ENCODE results near the gene NRIP1. TPM values are rescaled to one million over a fixed set of nuclear protein-coding genes. Genes with fewer than 3 reads are reported as not detected.

NRIP1 gene
- total and polyA plus RNA-seq, 2 of the 8 experiments (the other 6 are each of a cell fraction or from before 2014, with no cell fraction given), result 1.5 to 9.3 TPM

- H3K4me1 ChIP-seq (replicated peaks in 1 of 4; ENCODE audit: control insufficient read depth in 3 of 4, insufficient read depth in 4 of 4, low read length in 3 of 4), result peaks cover 0 to 18% (median 9%) of the 10 kb centered on the region in 4 experiments; a peak in 4 of 7 replicates
- no peak overlapping the region for H4K8ac ChIP-seq (ENCODE audit: extremely low read depth, insufficient read depth, low read length)
- no peak for TF ChIP-seq CREB1 (IDR thresholded peaks at IDR 0.05)
- no peak for TF ChIP-seq CTBP2 (IDR thresholded peaks at IDR 0.05; ENCODE audit: borderline replicate concordance, insufficient read depth, insufficient read length, low read length)
- no peak for TF ChIP-seq GABPA (IDR thresholded peaks at IDR 0.05; ENCODE audit: borderline replicate concordance, insufficient read depth, low read length)
- no peak for TF ChIP-seq YY1 (IDR thresholded peaks at IDR 0.05; ENCODE audit: low read depth, low read length)
- no peaks in the 10 kb centered on the region for H3K79me2 ChIP-seq (ENCODE audit: control insufficient read depth in 1 of 2, insufficient read depth in 2 of 2, low read length in 2 of 2)
- no peaks in the 10 kb centered on the region for H3K23me2 ChIP-seq (ENCODE audit: low read depth, low read length)
- H3K79me1 ChIP-seq (ENCODE audit: low read depth, low read length), result no peaks in the 10 kb centered on the region
- no peak overlapping the region for H2BK12ac ChIP-seq (ENCODE audit: low read depth, low read length)
- H4K5ac ChIP-seq (ENCODE audit: insufficient read length, low read depth, low read length), result no peak overlapping the region
- no peak overlapping the region for H4K91ac ChIP-seq (replicated peaks; ENCODE audit: insufficient read length, low read length)
- H2AK5ac ChIP-seq (ENCODE audit: low read depth, low read length), result no peak overlapping the region
- H3K23ac ChIP-seq (ENCODE audit: insufficient read length), result no peak overlapping the region
- no peak overlapping the region for H3K18ac ChIP-seq (ENCODE audit: extremely low read depth, low read length)
- H3K27ac ChIP-seq (ENCODE audit: low read depth, low read length), result no peak overlapping the region
- H3K4me3 ChIP-seq (ENCODE audit: extremely low read depth in 1 of 4, insufficient read depth in 2 of 4, low read depth in 3 of 4, low read length in 4 of 4), result no peak overlapping the region
- H3K4me2 ChIP-seq (ENCODE audit: insufficient read depth in 1 of 2, low read depth in 2 of 2, low read length in 2 of 2), result no peak overlapping the region
- H3K4ac ChIP-seq (replicated peaks; ENCODE audit: insufficient read length, low read depth, low read length), result no peak overlapping the region
- no peak overlapping the region for H2BK15ac ChIP-seq (ENCODE audit: low read length)
- FAIRE-seq (no peak), DNase-seq (ENCODE audit: low read depth in 1 of 2, low spot score in 2 of 2) (no peak)
- no peaks in the 10 kb centered on the region for H3K9me3 ChIP-seq (ENCODE audit: insufficient read depth in 2 of 2, low read depth in 1 of 2, low read length in 1 of 2)
- H3K9ac ChIP-seq (replicated peaks in 1 of 4; ENCODE audit: extremely low read depth in 1 of 4, low read depth in 3 of 4, low read length in 3 of 4), result no peak overlapping the region
- 0 out of 2 replicates have a peak overlapping the region, but pooled peaks have one; percentile 26 for H2AFZ ChIP-seq (ENCODE audit: low read length)
- CTCF ChIA-PET (ENCODE audit: partially characterized antibody), result no interaction called here
- H3K27me3 ChIP-seq (replicated peaks in 1 of 4; ENCODE audit: control insufficient read depth in 3 of 4, extremely low read depth in 1 of 4, insufficient read depth in 3 of 4, low read length in 3 of 4), result no peaks in the 10 kb centered on the region
- no peak overlapping the region for H2BK5ac ChIP-seq (ENCODE audit: low read depth, low read length)
- H3K36me3 ChIP-seq (ENCODE audit: control insufficient read depth in 2 of 4, insufficient read depth in 4 of 4, low read length in 3 of 4), result no peaks in the 10 kb centered on the region
- POLR2A ChIA-PET (ENCODE audit: partially characterized antibody), result interaction anchor here (1.2 kb wide), 1 partner anchor 15 kb away, joined by 3 read pairs; no protein-coding TSS in a partner anchor
- no peak overlapping the region for H3K56ac ChIP-seq (replicated peaks; ENCODE audit: insufficient read length, low read depth, low read length)
- H3K14ac ChIP-seq (ENCODE audit: insufficient read length), result no peak overlapping the region
- H2BK120ac ChIP-seq (replicated peaks; ENCODE audit: low read depth, low read length), result no peak overlapping the region
- H2BK20ac ChIP-seq (ENCODE audit: low read length), result no peak overlapping the region
- H4K20me1 ChIP-seq (replicated peaks in 1 of 2; ENCODE audit: control insufficient read depth in 1 of 2, insufficient read depth in 2 of 2, low read length in 2 of 2), result no peaks in the 10 kb centered on the region
Measured at GRCh38 chr21:14911351-14911750, 153.4 kb downstream of the NRIP1 start.
